ENCODE data around the gene TMEM14B.
"Not testable (repeated sequence)": the region's sequence is repeated elsewhere in the genome, so short reads cannot be mapped to it uniquely, and the experiment has no call there.

The TMEM14B gene

GRCh38 chr6:10730254-10730653 is 17.4 kb upstream of the TMEM14B start:
- no peak for TF ChIP-seq CTCF (IDR thresholded peaks at IDR 0.05; ENCODE audit: insufficient read depth, low read depth, low read length, missing control alignments)
- DNase-seq (ENCODE audit: low read depth): no peak
- no peak overlapping the region for H3K4me3 ChIP-seq (ENCODE audit: low read depth, low read length)

GRCh38 chr6:10733151-10733715 is 14.4 kb upstream of the TMEM14B start:
- no peak for TF ChIP-seq CTCF (IDR thresholded peaks at IDR 0.05; ENCODE audit: insufficient read depth, low read depth, low read length, missing control alignments)
- H3K4me3 ChIP-seq (ENCODE audit: low read depth, low read length): no peak overlapping the region
- DNase-seq (ENCODE audit: low read depth): no peak

GRCh38 chr6:10733863-10734262 is 13.7 kb upstream of the TMEM14B start:
- no peak for DNase-seq (ENCODE audit: low read depth)
- no peak overlapping the region for H3K4me3 ChIP-seq (ENCODE audit: low read depth, low read length)
- no peak for TF ChIP-seq CTCF (IDR thresholded peaks at IDR 0.05; ENCODE audit: insufficient read depth, low read depth, low read length, missing control alignments)

- TF ChIP-seq CTCF (IDR thresholded peaks at IDR 0.05; ENCODE audit: insufficient read depth, low read depth, low read length, missing control alignments): no peak
- no peak overlapping the region for H3K4me3 ChIP-seq (ENCODE audit: low read depth, low read length)
- DNase-seq (ENCODE audit: low read depth): no peak
These were observed 10.9 kb upstream of the TMEM14B start for GRCh38 chr6:10736731-10737130.

GRCh38 chr6:10740061-10740460 is 7.5 kb upstream of the TMEM14B start:
- DNase-seq (ENCODE audit: low read depth): no peak
- H3K4me3 ChIP-seq (ENCODE audit: low read depth, low read length): no peak overlapping the region
- TF ChIP-seq CTCF (IDR thresholded peaks at IDR 0.05; ENCODE audit: insufficient read depth, low read depth, low read length, missing control alignments): no peak

- not testable (repeated sequence) for H3K4me3 ChIP-seq (ENCODE audit: low read depth, low read length); DNase-seq (ENCODE audit: low read depth)
These were observed 6.0 kb upstream of the TMEM14B start for GRCh38 chr6:10741643-10742042.

GRCh38 chr6:10742251-10742650 is 5.4 kb upstream of the TMEM14B start:
- TF ChIP-seq CTCF (IDR thresholded peaks at IDR 0.05; ENCODE audit: insufficient read depth, low read depth, low read length, missing control alignments): no peak
- DNase-seq (ENCODE audit: low read depth): no peak
- no peak overlapping the region for H3K4me3 ChIP-seq (ENCODE audit: low read depth, low read length)
